ENCODE measurements around the gene TNC. TPM values are rescaled to one million over a fixed set of nuclear protein-coding genes. Genes with fewer than 3 reads are reported as not detected.

The TNC gene
- total RNA-seq, 2 donors from 2014 or later = 1.6 to 4.2 TPM

DNA sequence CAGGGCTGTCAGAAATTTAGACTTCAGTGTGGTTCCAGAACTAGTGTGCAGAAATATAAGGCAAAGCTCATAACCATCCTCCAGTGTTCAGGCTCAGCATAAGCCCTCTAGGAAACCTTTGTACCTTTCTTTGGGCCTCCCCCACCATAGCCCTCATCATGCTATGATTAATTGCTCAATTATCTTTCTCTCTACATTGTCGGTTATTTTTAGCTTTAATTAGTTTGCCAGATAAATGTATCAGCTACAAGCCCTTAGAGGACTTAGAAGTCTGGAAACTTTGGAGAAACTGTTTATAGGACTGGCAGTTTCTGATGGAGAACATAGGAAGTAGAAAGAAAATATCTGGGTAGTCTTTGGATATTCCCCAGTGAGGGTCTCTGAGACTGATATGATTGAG is 43.5 kb upstream of the TNC start:
- intact Hi-C loops (cut with DNase I) = no loop called here

DNA sequence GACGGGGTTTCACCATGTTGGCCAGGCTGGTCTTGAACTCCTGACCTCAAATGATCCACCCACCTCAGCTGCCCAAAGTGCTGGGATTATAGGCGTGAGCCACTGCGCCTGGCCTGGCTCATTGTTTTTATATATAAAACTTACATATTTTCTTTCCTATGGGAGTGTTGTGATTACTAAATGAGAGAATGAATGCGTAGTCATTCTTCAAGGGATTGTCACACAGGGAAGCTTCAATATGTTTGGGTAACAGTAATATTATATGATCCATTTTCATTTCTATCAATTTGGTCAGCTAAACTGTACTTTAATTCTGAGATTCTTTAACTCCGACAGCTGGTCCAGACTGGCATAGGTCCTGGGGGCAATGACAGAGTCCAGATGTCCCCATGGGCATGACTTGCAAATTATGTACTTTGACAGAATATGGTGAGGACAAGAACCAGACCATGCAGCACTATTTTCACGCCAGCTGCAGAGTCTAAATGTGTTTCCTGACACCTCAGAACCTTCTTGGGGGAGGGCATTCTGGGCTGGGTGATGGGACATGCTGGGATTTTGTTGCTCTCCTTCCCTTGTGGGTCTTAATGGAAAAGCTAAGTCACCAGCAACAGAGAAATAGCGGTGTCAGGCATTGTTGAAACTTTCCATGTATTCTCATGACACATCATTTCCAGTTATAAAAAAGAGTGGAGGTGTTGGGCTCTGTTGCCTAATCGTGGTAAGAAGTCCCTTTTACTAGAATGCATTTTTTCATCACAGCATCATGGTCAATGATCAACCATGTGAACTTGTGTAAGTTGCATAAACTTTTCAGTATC is 40.9 kb upstream of the TNC start:
- H3K4me3 ChIP-seq = no peak overlapping the region
- H3K27ac ChIP-seq = no peak overlapping the region
- no peak for DNase-seq
- no peaks in the 10 kb centered on the region for H3K36me3 ChIP-seq (replicated peaks in 1 of 2; ENCODE audit: insufficient read depth in 1 of 2, low read depth in 2 of 2)
- ATAC-seq = no peak
- H3K9me3 ChIP-seq = no peaks in the 10 kb centered on the region
- intact Hi-C loops (cut with DNase I) = no loop called here
- 58 to 65% methylated on average over 8 of the region's 8 CpGs for WGBS, 2 donors
- TF ChIP-seq POLR2A (IDR thresholded peaks at IDR 0.05) = no peak
- TF ChIP-seq CTCF (IDR thresholded peaks at IDR 0.05) = no peak
- no peaks in the 10 kb centered on the region for H3K27me3 ChIP-seq
- no peaks in the 10 kb centered on the region for H3K4me1 ChIP-seq

More for the DNA sequence above, 43.5 kb upstream of the TNC start:
- no peak for DNase-seq
- 14 to 24% methylated on average over 1 of the region's 1 CpG for WGBS, 2 donors
- Histone ChIP-seq H3K36me3 (replicated peaks in 1 of 2; ENCODE audit: insufficient read depth in 1 of 2, low read depth in 2 of 2) (no peaks in the 10 kb centered on the region), H3K4me1 (no peaks in the 10 kb centered on the region), H3K27me3 (no peaks in the 10 kb centered on the region), H3K9me3 (no peaks in the 10 kb centered on the region), H3K27ac (no peak overlapping the region), H3K4me3 (no peak overlapping the region)
- TF ChIP-seq POLR2A (IDR thresholded peaks at IDR 0.05) (no peak), CTCF (IDR thresholded peaks at IDR 0.05) (no peak)
- ATAC-seq = no peak

DNA sequence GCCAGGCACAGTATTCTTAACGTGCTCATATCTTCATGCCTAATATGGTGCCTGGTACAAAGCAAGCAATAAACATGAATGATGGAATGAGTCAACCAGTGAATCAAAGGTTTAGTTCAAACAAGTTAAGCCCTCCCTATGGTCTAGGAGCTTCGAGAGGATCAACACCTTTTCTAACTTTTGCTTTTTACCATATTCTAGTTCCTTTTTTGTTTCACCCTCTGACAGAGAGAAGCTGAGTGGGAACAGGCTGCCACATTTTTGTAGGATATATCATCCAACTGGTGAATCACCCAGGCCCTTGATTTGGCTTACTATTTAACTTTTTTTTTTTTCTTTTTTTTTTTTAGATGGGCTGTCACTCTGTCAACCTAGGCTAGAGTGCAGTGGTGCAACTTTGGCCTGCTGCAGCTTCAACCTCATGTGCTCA is 39.3 kb upstream of the TNC start:
- Histone ChIP-seq H3K27ac (no peak overlapping the region), H3K36me3 (replicated peaks in 1 of 2; ENCODE audit: insufficient read depth in 1 of 2, low read depth in 2 of 2) (no peaks in the 10 kb centered on the region), H3K4me1 (no peaks in the 10 kb centered on the region), H3K27me3 (no peaks in the 10 kb centered on the region), H3K4me3 (no peak overlapping the region), H3K9me3 (no peaks in the 10 kb centered on the region)
- ATAC-seq = no peak
- TF ChIP-seq CTCF (IDR thresholded peaks at IDR 0.05) (no peak), POLR2A (IDR thresholded peaks at IDR 0.05) (no peak)
- intact Hi-C loops (cut with DNase I) = no loop called here
- no peak for DNase-seq
- WGBS, 2 donors = 46 to 54% methylated on average over 2 of the region's 2 CpGs

DNA sequence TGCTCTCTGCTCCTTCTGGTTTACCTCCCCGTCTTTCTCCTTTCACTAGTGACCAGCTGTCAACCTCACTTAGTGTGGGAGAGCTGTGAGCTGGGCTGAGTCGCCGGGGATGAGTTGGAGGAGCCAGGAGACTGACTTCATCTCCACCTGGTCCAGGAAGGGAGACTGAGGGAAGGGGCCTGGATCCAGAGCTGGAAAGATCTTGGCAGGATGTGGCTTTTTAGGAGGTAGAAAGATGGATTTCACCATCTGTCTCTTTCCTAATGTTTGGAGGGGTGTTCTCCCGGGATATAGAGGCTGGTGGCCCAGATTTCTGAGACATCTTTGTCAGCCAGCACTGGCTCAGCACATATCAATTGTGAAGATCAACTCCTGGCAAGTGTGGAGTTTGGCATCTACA is 37.1 kb upstream of the TNC start:
- Histone ChIP-seq H3K27me3 (no peaks in the 10 kb centered on the region), H3K4me1 (no peaks in the 10 kb centered on the region), H3K9me3 (no peaks in the 10 kb centered on the region), H3K27ac (no peak overlapping the region), H3K4me3 (no peak overlapping the region), H3K36me3 (replicated peaks in 1 of 2; ENCODE audit: insufficient read depth in 1 of 2, low read depth in 2 of 2) (no peaks in the 10 kb centered on the region)
- WGBS, 2 donors = 64 to 73% methylated on average over 2 to 4 of the region's 4 CpGs
- intact Hi-C loops (cut with DNase I) = no loop called here
- no peak for TF ChIP-seq POLR2A (IDR thresholded peaks at IDR 0.05)
- TF ChIP-seq CTCF (IDR thresholded peaks at IDR 0.05) = no peak
- DNase-seq (no peak), ATAC-seq (no peak)

DNA sequence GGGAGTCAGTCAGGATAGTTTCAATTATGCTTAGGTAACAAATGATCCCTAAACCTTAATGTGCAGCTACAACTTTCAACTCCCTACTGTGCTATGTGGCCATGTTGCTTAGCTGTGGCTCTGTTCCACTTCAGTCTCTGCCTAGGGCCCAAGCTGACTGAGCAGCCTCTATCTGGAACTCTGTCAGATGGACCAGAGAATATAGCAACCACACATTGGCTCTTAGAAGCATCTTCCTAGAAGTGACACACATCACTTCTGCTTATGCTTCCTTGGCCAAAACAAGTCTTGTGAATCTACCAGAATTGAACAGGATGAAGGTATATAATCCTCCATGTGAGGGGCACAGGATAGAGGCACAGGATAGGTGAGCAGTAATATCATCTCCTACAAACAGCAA is 36.7 kb upstream of the TNC start:
- intact Hi-C loops (cut with DNase I) = no loop called here
- no peak for DNase-seq

More for the DNA sequence above, 36.7 kb upstream of the TNC start:
- Histone ChIP-seq H3K4me3 (no peak overlapping the region), H3K9me3 (no peaks in the 10 kb centered on the region), H3K27ac (no peak overlapping the region), H3K27me3 (no peaks in the 10 kb centered on the region), H3K4me1 (no peaks in the 10 kb centered on the region), H3K36me3 (replicated peaks in 1 of 2; ENCODE audit: insufficient read depth in 1 of 2, low read depth in 2 of 2) (no peaks in the 10 kb centered on the region)
- TF ChIP-seq POLR2A (IDR thresholded peaks at IDR 0.05) = no peak
- TF ChIP-seq CTCF (IDR thresholded peaks at IDR 0.05) = no peak
- ATAC-seq = no peak
